Stomach (tissue), 9 donors: ENCODE results near the gene KIAA2012. TPM values are rescaled to one million over a fixed set of nuclear protein-coding genes. Genes with fewer than 3 reads are reported as not detected.
A peak's percentile ranks its signal among the peaks of the same experiment; 100 is the strongest.

ENCODE experiments used
- DNase-seq, 2 donors: peaks; one replicate each; pipeline versions ENCODE4 v3.0.0 to v3.0.0-alpha.2; 2013 to 2019
- H3K27ac ChIP-seq, 5 donors: fragments of 200-600 bp in 4 of 5; sonication (generic) in 4 of 5; one replicate each; pipeline ENCODE4 v1.5.1; 2013 to 2019; ENCODE audit warnings: mild to moderate bottlenecking in 1 of 5, moderate library complexity in 1 of 5
- H3K27me3 ChIP-seq, 3 donors: fragments of 200-600 bp; sonication (generic); one replicate each; pipeline ENCODE4 v1.5.1; 2017 to 2019; ENCODE audit warnings: mixed run types in 1 of 3
- H3K36me3 ChIP-seq, 4 donors: fragments of 200-600 bp; sonication (generic); 1 replicate in 3 of 4; 2 replicates in 1 of 4; pipeline ENCODE4 v1.5.1; 2016 to 2019
- H3K4me1 ChIP-seq, 4 donors: fragments of 200-600 bp; sonication (generic); one replicate each; pipeline ENCODE4 v1.5.1; 2016 to 2019
- H3K4me3 ChIP-seq, 4 donors: fragments of 200-600 bp; sonication (generic) in 3 of 4; one replicate each; pipeline ENCODE4 v1.5.1; 2016 to 2019; ENCODE audit warnings: mild to moderate bottlenecking in 1 of 4
- H3K9me3 ChIP-seq, 4 donors: fragments of 200-600 bp; sonication (generic); one replicate each; pipeline ENCODE4 v1.5.1; 2016 to 2019
- EP300 ChIP-seq: sonication (generic); formaldehyde crosslinking; IDR thresholded peaks from one replicate; pipeline ENCODE4 v1.6.1; 2017; ENCODE audit warnings: antibody characterized with exemption
- POLR2A ChIP-seq, 4 donors: fragments of 450-650 bp; IDR thresholded peaks; one replicate each; pipeline ENCODE4 v1.6.1; 2016; ENCODE audit warnings: antibody characterized with exemption in 4 of 4, control low read depth in 2 of 4, mild to moderate bottlenecking in 1 of 4, moderate library complexity in 1 of 4
- POLR2AphosphoS5 ChIP-seq, 3 donors: sonication (generic); formaldehyde crosslinking; IDR thresholded peaks; one replicate each; pipeline ENCODE4 v1.6.1; 2016; ENCODE audit warnings: antibody characterized with exemption in 3 of 3
- WGBS, 5 donors: extraction: QIAGEN DNeasy Blood & Tissue Kit in 3 of 5; methylation state at CpG; one replicate each; pipeline versions ENCODE4 v1.1.5 to v1.1.7; 2013 to 2018; 5-methylcytosine and 5-hydroxymethylcytosine counted together
- intact Hi-C: fragments of 100-400 bp; cut with DNase I; formaldehyde crosslinking; loops from one replicate; pipeline ENCODE4 v1.15.1; 2023; ENCODE audit warnings: low total_unique reads
- polyA plus RNA-seq, 3 donors: library from polyadenylated mRNA; stranded (reverse); fragments of 200-250 nt; gene quantifications; one replicate each; pipeline ENCODE4 v1.2.3, GENCODE V29; 2013
- total RNA-seq, 5 donors: library from RNA; depleted of rRNA; stranded (reverse); fragments of >200 nt; gene quantifications; one replicate each; pipeline versions ENCODE4 v1.1.0 to v1.2.3, GENCODE V29; 2014 to 2016
- TF ChIP-seq, protein P1 (sequence below), 7 experiments: fragments of 450-650 bp in 4 of 7; fragments of 200-600 bp in 3 of 7; sonication (generic) in 3 of 7; IDR thresholded peaks; one replicate each; pipeline ENCODE4 v1.5.1; 2016 to 2019; ENCODE audit warnings: antibody characterized with exemption in 7 of 7, control low read depth in 2 of 7, mild to moderate bottlenecking in 1 of 7
- donor health status: healthy with polysubstance abuse.
- donor health status: Bipolar disorder and iron deficiency.
- donor health status: healthy.

Gene KIAA2012
- total and polyA plus RNA-seq, 8 donors, result 0.03 to 0.18 TPM; not detected in 6

DNA sequence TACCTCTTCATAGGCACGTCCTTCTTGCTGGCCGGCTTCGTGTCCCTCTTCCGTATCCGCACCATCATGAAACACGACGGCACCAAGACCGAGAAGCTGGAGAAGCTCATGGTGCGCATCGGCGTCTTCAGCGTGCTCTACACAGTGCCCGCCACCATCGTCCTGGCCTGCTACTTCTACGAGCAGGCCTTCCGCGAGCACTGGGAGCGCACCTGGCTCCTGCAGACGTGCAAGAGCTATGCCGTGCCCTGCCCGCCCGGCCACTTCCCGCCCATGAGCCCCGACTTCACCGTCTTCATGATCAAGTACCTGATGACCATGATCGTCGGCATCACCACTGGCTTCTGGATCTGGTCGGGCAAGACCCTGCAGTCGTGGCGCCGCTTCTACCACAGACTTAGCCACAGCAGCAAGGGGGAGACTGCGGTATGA, 37.1 kb upstream of the KIAA2012 start:
- peaks cover 3 to 54% (median 34%) of the 10 kb centered on the region in 3 donors for H3K27me3 ChIP-seq
- no peaks in the 10 kb centered on the region for H3K9me3 ChIP-seq
- TF ChIP-seq, protein P1, sequence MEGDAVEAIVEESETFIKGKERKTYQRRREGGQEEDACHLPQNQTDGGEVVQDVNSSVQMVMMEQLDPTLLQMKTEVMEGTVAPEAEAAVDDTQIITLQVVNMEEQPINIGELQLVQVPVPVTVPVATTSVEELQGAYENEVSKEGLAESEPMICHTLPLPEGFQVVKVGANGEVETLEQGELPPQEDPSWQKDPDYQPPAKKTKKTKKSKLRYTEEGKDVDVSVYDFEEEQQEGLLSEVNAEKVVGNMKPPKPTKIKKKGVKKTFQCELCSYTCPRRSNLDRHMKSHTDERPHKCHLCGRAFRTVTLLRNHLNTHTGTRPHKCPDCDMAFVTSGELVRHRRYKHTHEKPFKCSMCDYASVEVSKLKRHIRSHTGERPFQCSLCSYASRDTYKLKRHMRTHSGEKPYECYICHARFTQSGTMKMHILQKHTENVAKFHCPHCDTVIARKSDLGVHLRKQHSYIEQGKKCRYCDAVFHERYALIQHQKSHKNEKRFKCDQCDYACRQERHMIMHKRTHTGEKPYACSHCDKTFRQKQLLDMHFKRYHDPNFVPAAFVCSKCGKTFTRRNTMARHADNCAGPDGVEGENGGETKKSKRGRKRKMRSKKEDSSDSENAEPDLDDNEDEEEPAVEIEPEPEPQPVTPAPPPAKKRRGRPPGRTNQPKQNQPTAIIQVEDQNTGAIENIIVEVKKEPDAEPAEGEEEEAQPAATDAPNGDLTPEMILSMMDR (IDR thresholded peaks at IDR 0.05), result no peak
- no peak for TF ChIP-seq POLR2A (IDR thresholded peaks at IDR 0.05)
- no peak for TF ChIP-seq POLR2AphosphoS5 (IDR thresholded peaks at IDR 0.05)
- no peak for TF ChIP-seq EP300
- DNase-seq, result no peak
- WGBS, 5 donors, result 62 to 74% (median 68%) methylated on average over 32 of the region's 32 CpGs
- H3K27ac ChIP-seq, result peak overlapping the region; percentile 39 to 96 (median 88)
- peak overlapping the region; percentile 76 to 84 (median 78) for H3K4me3 ChIP-seq
- intact Hi-C loops, result loop anchor here (5.0 kb wide), 1 partner anchor 141 kb away; no protein-coding TSS in a partner anchor
- peaks cover 33 to 58% (median 46%) of the 10 kb centered on the region in 4 donors for H3K4me1 ChIP-seq
- no peaks in the 10 kb centered on the region for H3K36me3 ChIP-seq

DNA sequence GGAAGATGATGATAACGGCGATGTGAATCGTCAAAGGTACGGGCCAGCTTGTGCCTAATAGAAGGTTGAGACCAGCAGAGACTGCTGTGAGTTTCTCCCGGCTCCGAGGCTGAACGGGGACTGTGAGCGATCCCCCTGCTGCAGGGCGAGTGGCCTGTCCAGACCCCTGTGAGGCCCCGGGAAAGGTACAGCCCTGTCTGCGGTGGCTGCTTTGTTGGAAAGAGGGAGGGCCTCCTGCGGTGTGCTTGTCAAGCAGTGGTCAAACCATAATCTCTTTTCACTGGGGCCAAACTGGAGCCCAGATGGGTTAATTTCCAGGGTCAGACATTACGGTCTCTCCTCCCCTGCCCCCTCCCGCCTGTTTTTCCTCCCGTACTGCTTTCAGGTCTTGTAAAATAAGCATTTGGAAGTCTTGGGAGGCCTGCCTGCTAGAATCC, 36.4 kb upstream of the KIAA2012 start:
- no peaks in the 10 kb centered on the region for H3K9me3 ChIP-seq
- peak overlapping the region; percentile 39 to 96 (median 55) for H3K27ac ChIP-seq
- intact Hi-C loops, result loop anchor here (5.0 kb wide), 1 partner anchor 141 kb away; no protein-coding TSS in a partner anchor
- H3K4me1 ChIP-seq, result peaks cover 33 to 58% (median 46%) of the 10 kb centered on the region in 4 donors
- peaks cover 3 to 53% (median 34%) of the 10 kb centered on the region in 3 donors for H3K27me3 ChIP-seq
- no peaks in the 10 kb centered on the region for H3K36me3 ChIP-seq
- no peak for TF ChIP-seq POLR2AphosphoS5 (IDR thresholded peaks at IDR 0.05)
- 54 to 69% (median 64%) methylated on average over 15 of the region's 15 CpGs for WGBS, 5 donors
- peak in 1 of 2 donors; percentile 52 for DNase-seq
- H3K4me3 ChIP-seq, result peak overlapping the region; percentile 76 to 84 (median 78)

DNA sequence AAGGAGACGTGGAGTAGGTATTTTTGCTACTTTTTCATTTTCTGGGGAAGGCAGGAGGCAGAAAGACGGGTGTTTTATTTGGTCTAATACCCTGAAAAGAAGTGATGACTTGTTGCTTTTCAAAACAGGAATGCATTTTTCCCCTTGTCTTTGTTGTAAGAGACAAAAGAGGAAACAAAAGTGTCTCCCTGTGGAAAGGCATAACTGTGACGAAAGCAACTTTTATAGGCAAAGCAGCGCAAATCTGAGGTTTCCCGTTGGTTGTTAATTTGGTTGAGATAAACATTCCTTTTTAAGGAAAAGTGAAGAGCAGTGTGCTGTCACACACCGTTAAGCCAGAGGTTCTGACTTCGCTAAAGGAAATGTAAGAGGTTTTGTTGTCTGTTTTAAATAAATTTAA, 36.0 kb upstream of the KIAA2012 start:
- peaks cover 3 to 48% (median 34%) of the 10 kb centered on the region in 3 donors for H3K27me3 ChIP-seq
- H3K36me3 ChIP-seq, result no peaks in the 10 kb centered on the region
- H3K4me3 ChIP-seq, result peak overlapping the region; percentile 76 to 84 (median 78)
- H3K27ac ChIP-seq, result peak overlapping the region in 4 of 5 donors; percentile 45 to 96 (median 72)
- no peaks in the 10 kb centered on the region for H3K9me3 ChIP-seq
- DNase-seq, result peak in 1 of 2 donors; percentile 53
- H3K4me1 ChIP-seq, result peaks cover 32 to 56% (median 43%) of the 10 kb centered on the region in 4 donors
- TF ChIP-seq POLR2AphosphoS5 (IDR thresholded peaks at IDR 0.05) (peak; percentile 11 to 61 (median 16)), POLR2A (IDR thresholded peaks at IDR 0.05) (no peak)
- intact Hi-C loops, result loop anchor here (5.0 kb wide), 1 partner anchor 140 kb away; no protein-coding TSS in a partner anchor
- 56 to 74% (median 64%) methylated on average over 7 of the region's 7 CpGs for WGBS, 5 donors

DNA sequence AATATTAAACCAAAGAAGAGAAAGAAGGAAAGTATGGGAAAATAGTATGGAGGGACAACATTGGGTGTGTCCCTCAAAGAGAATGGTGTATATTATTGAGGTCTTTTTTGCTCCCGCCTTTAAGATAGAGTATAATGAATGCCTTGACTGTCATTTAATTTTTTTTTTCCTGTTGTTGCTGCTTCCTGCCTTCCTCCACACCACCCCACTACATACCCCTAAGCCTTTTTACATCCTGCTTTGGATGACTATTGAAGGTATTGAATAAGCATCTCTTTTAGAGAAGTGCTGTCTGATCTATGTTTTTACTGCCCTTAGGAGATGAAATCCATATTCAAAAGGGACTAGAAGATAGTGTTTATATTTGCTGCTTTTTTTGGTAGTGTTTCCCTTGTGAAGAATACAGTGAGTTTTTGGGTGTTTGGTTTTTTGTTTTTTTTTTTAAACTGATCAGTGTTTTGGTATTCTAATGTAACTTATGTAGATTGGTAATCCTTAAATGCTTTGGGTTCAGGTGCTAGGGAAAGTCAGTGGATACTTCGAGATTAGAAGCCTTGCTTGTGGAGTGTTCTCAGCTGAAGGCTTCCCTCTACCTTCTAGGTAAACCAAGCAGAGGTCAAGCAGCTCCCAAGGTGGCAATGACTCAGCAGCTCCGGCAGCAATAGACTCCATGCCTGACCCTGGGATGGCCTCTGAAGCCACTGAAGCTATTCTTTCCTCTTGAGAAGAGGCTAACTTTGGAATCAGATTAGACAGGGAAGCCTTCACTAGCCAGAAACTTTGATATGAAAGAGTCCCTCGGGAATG, 34.4 kb upstream of the KIAA2012 start:
- WGBS, 5 donors, result 31 to 50% (median 40%) methylated on average over 4 of the region's 4 CpGs
- Histone ChIP-seq H3K9me3 (no peaks in the 10 kb centered on the region), H3K4me3 (no peak overlapping the region), H3K27me3 (peaks cover 3 to 40% (median 30%) of the 10 kb centered on the region in 3 donors), H3K36me3 (no peaks in the 10 kb centered on the region), H3K4me1 (peaks cover 19 to 44% (median 36%) of the 10 kb centered on the region in 4 donors), H3K27ac (peak overlapping the region in 4 of 5 donors; percentile 43 to 96 (median 54))
- peak in 1 of 2 donors; percentile 69 for DNase-seq
- intact Hi-C loops, result loop anchor here (5.0 kb wide), 1 partner anchor 139 kb away; no protein-coding TSS in a partner anchor
- TF ChIP-seq POLR2AphosphoS5 (IDR thresholded peaks at IDR 0.05) (peak in 1 of 3 donors; percentile 33), POLR2A (IDR thresholded peaks at IDR 0.05) (no peak)

DNA sequence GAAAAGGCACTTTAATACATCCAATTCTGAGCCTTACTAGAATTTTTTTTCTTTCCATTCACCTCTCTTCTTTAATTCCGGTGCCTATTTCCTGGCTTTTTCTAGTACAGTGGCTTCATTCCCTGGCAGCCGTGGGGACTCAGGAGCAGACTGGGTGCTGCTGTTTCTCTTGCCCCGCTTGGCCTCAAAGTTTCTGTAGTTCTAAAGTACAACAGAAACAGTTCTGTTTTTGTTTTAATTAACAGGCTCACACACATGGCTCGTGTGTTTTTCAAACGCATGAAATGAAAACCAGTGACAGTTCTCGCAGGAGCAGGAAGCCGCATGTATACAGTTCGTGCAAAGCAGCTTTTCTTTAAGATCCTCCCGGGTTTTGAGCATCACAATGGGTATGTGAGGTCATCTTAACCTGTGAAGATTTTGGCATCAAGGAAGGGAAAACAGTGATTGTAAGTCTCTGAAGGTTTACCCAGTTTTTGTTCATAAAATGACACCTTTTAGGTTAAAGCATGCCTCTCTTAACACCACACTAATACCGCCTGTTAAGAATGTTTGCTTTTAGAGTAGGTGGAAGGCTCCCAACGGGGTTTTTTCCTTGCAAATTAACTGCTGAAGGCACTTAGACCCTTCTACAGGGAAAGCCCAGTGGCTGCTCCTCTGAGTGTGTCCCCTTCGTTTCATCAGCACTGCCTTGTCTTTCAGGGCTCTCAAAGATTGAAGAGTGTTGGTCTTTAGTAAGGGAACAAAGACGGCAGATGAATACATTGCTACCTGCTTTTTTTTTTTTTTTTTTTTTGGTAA, 33.6 kb upstream of the KIAA2012 start:
- DNase-seq, result peak in 1 of 2 donors; percentile 36
- H3K27me3 ChIP-seq, result peaks cover 3 to 37% (median 28%) of the 10 kb centered on the region in 3 donors
- TF ChIP-seq POLR2A (IDR thresholded peaks at IDR 0.05) (no peak), EP300 (no peak), POLR2AphosphoS5 (IDR thresholded peaks at IDR 0.05) (no peak)
- TF ChIP-seq, protein P1 (IDR thresholded peaks at IDR 0.05), result no peak

More for the DNA sequence above, 33.6 kb upstream of the KIAA2012 start:
- H3K4me1 ChIP-seq, result peaks cover 13 to 40% (median 33%) of the 10 kb centered on the region in 4 donors
- H3K27ac ChIP-seq, result peak overlapping the region in 4 of 5 donors; percentile 43 to 96 (median 54)
- no peak overlapping the region for H3K4me3 ChIP-seq
- intact Hi-C loops, result loop anchor here (5.0 kb wide), 1 partner anchor 138 kb away; no protein-coding TSS in a partner anchor
- H3K36me3 ChIP-seq, result no peaks in the 10 kb centered on the region
- H3K9me3 ChIP-seq, result no peaks in the 10 kb centered on the region
- WGBS, 5 donors, result 29 to 40% (median 38%) methylated on average over 13 of the region's 13 CpGs
